HG02852 (cell line): ENCODE data around the gene INPP4A.

ENCODE experiments used
- ATAC-seq: cut with Tn5 transposase; IDR thresholded peaks from one replicate; pipeline ENCODE4 v1.9.1; 2021; ENCODE audit warnings: mild to moderate bottlenecking, moderate library complexity; ENCODE audit not compliant: unreplicated experiment

The INPP4A gene

GRCh38 chr2:98537390-98538126, 92.9 kb downstream of the INPP4A start:
- no peak for ATAC-seq

GRCh38 chr2:98538280-98539041, 93.8 kb downstream of the INPP4A start:
- ATAC-seq = no peak

GRCh38 chr2:98539056-98539735, 94.5 kb downstream of the INPP4A start:
- ATAC-seq = no peak

- no peak for ATAC-seq
Measured at GRCh38 chr2:98540536-98540935, 95.9 kb downstream of the INPP4A start.

GRCh38 chr2:98541489-98541888, 96.8 kb downstream of the INPP4A start:
- ATAC-seq = no peak

GRCh38 chr2:98541906-98542305, 97.2 kb downstream of the INPP4A start:
- no peak for ATAC-seq

GRCh38 chr2:98543214-98543613, 98.6 kb downstream of the INPP4A start:
- no peak for ATAC-seq

- ATAC-seq = no peak
Measured at GRCh38 chr2:98543842-98544241, 99.2 kb downstream of the INPP4A start.

GRCh38 chr2:98545591-98545990, 100.9 kb downstream of the INPP4A start:
- ATAC-seq = no peak

GRCh38 chr2:98546186-98546585, 101.5 kb downstream of the INPP4A start:
- no peak for ATAC-seq

- ATAC-seq = no peak
Measured at GRCh38 chr2:98547092-98547790, 102.6 kb downstream of the INPP4A start.

GRCh38 chr2:98548920-98549818, 104.5 kb downstream of the INPP4A start:
- peak; percentile 49 for ATAC-seq

GRCh38 chr2:98550165-98550564, 105.5 kb downstream of the INPP4A start:
- no peak for ATAC-seq

- ATAC-seq = no peak
Measured at GRCh38 chr2:98551316-98551715, 106.7 kb downstream of the INPP4A start.

- no peak for ATAC-seq
Measured at GRCh38 chr2:98552499-98553179, 108.0 kb downstream of the INPP4A start.

GRCh38 chr2:98554116-98554861, 109.6 kb downstream of the INPP4A start:
- ATAC-seq = no peak

GRCh38 chr2:98555696-98556095, 111.0 kb downstream of the INPP4A start:
- ATAC-seq = no peak

- ATAC-seq = no peak
Measured at GRCh38 chr2:98556344-98557033, 111.8 kb downstream of the INPP4A start.
